ENCODE data around the gene SDE2. TPM values are rescaled to one million over a fixed set of nuclear protein-coding genes. Genes with fewer than 3 reads are reported as not detected.

Gene SDE2
- total and polyA plus RNA-seq, 2 of the 8 experiments (the other 6 are each of a cell fraction or from before 2014, with no cell fraction given): 8.5 to 16.7 TPM

DNA sequence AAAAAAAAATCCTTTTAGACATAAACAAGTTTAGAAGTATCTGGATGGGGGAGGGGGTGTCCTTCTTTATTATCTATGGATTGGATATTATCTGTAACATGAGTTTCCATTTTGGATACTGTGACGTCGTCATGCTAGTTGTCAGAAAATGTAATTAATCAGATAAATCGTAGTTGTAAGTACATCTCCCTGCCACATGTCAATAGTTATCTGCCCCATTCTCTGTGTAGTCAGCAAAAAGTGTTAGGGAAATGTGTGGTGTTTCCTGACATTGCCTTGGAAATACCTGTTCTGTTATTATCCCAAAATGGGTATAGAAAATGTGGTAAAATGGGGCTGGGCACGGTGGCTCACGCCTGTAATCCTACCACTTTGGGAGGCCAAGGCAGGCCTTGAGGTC, 24.6 kb upstream of the SDE2 start (continued):
- TF ChIP-seq FOSL1 (IDR thresholded peaks at IDR 0.05; ENCODE audit: insufficient read depth, low read depth, low read length) (no peak), HDAC2 (IDR thresholded peaks at IDR 0.05; ENCODE audit: borderline replicate concordance in 1 of 2, low read depth in 2 of 2, low read length in 2 of 2) (no peak)
- TF ChIP-seq, protein P1, sequence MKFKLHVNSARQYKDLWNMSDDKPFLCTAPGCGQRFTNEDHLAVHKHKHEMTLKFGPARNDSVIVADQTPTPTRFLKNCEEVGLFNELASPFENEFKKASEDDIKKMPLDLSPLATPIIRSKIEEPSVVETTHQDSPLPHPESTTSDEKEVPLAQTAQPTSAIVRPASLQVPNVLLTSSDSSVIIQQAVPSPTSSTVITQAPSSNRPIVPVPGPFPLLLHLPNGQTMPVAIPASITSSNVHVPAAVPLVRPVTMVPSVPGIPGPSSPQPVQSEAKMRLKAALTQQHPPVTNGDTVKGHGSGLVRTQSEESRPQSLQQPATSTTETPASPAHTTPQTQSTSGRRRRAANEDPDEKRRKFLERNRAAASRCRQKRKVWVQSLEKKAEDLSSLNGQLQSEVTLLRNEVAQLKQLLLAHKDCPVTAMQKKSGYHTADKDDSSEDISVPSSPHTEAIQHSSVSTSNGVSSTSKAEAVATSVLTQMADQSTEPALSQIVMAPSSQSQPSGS (IDR thresholded peaks at IDR 0.05; ENCODE audit: low read length): no peak

Measured in H1 (cell line).